HEK293 (cell line): ENCODE data around the gene NOL4L.
A peak's percentile ranks its signal among the peaks of the same experiment; 100 is the strongest.

Experiments
- CTCF ChIA-PET: fragments of 350-600 bp; formaldehyde crosslinking; extraction: SDS; loops from one replicate; lab custom pipeline; 2021; ENCODE audit warnings: antibody characterized with exemption; lab: Yijun Ruan, JAX
- POLR2A ChIA-PET: fragments of 300-600 bp; formaldehyde crosslinking; extraction: SDS; loops from one replicate; lab custom pipeline; 2020; ENCODE audit warnings: antibody characterized with exemption, inconsistent platforms; lab: Yijun Ruan, JAX
- H3K27ac ChIP-seq: fragments of 200-500 bp; sonication (Bioruptor generic); 2 replicates; pipeline ENCODE4 v1.5.1; 2014; ENCODE audit warnings: low read depth, low read length, control low read depth, inconsistent platforms; ENCODE audit errors: extremely low read depth
- H3K36me3 ChIP-seq, 2 experiments: fragments of 200-500 bp in 1 of 2; sonication (Bioruptor generic) in 1 of 2; 1 replicate in 1 of 2; 2 replicates in 1 of 2; pipeline ENCODE4 v1.5.1; 2014 to 2017; ENCODE audit warnings: inconsistent platforms in 2 of 2, low read length in 2 of 2; ENCODE audit not compliant: control insufficient read depth in 2 of 2, insufficient read depth in 1 of 2
- H3K4me1 ChIP-seq: fragments of 200-500 bp; sonication (Bioruptor generic); 2 replicates; pipeline ENCODE4 v1.5.1; 2014; ENCODE audit warnings: mild to moderate bottlenecking, low read length, inconsistent platforms; ENCODE audit not compliant: control insufficient read depth, insufficient read depth
- H3K4me3 ChIP-seq: 2 replicates; pipeline ENCODE4 v1.5.1; 2011; ENCODE audit warnings: low read depth, mild to moderate bottlenecking, control low read depth, low read length, moderate library complexity
- H3K9me3 ChIP-seq: fragments of 200-500 bp; sonication (Bioruptor generic); 2 replicates; pipeline ENCODE4 v1.5.1; 2014; ENCODE audit warnings: low read depth, low read length, inconsistent platforms; ENCODE audit not compliant: control insufficient read depth, insufficient read depth
- EGR2 ChIP-seq: fragments of 450-650 bp; formaldehyde crosslinking; IDR thresholded peaks from 2 replicates; pipeline ENCODE4 v1.5.1; 2016; ENCODE audit warnings: low read depth, missing biosample characterization, missing genetic modification characterization
- GFI1B ChIP-seq: fragments of 450-650 bp; formaldehyde crosslinking; IDR thresholded peaks from 2 replicates; pipeline ENCODE4 v1.5.1; 2016; ENCODE audit warnings: missing biosample characterization, missing genetic modification characterization
- GLIS1 ChIP-seq: fragments of 450-650 bp; formaldehyde crosslinking; IDR thresholded peaks from 2 replicates; pipeline ENCODE4 v1.5.1; 2016; ENCODE audit warnings: missing biosample characterization, missing genetic modification characterization
- GLIS2 ChIP-seq: fragments of 450-650 bp; formaldehyde crosslinking; IDR thresholded peaks from 2 replicates; pipeline ENCODE4 v1.5.1; 2016; ENCODE audit warnings: missing biosample characterization, missing genetic modification characterization
- KLF17 ChIP-seq: fragments of 450-650 bp; formaldehyde crosslinking; IDR thresholded peaks from 2 replicates; pipeline ENCODE4 v1.5.1; 2016; ENCODE audit warnings: missing biosample characterization, missing genetic modification characterization
- ZBTB1 ChIP-seq: fragments of 450-650 bp; formaldehyde crosslinking; IDR thresholded peaks from 2 replicates; pipeline ENCODE4 v1.5.1; 2016; ENCODE audit warnings: missing biosample characterization, missing genetic modification characterization
- ZBTB8A ChIP-seq: fragments of 450-650 bp; formaldehyde crosslinking; IDR thresholded peaks from 2 replicates; pipeline ENCODE4 v1.5.1; 2016; ENCODE audit warnings: missing biosample characterization, missing genetic modification characterization
- ZFHX2 ChIP-seq: fragments of 450-650 bp; formaldehyde crosslinking; conservative IDR thresholded peaks from 2 replicates; pipeline ENCODE4 v1.5.1; 2016; ENCODE audit warnings: missing biosample characterization, missing genetic modification characterization
- ZIC2 ChIP-seq: fragments of 450-650 bp; formaldehyde crosslinking; IDR thresholded peaks from 2 replicates; pipeline ENCODE4 v1.5.1; 2016; ENCODE audit warnings: missing biosample characterization, missing genetic modification characterization
- ZNF157 ChIP-seq: fragments of 450-650 bp; formaldehyde crosslinking; IDR thresholded peaks from 2 replicates; pipeline ENCODE4 v1.5.1; 2016; ENCODE audit warnings: missing biosample characterization, missing genetic modification characterization
- ZNF561 ChIP-seq: fragments of 450-650 bp; IDR thresholded peaks from 2 replicates; pipeline ENCODE4 v1.5.1; 2018; ENCODE audit warnings: missing biosample characterization, missing genetic modification characterization, borderline replicate concordance
- ZNF629 ChIP-seq: fragments of 450-650 bp; formaldehyde crosslinking; IDR thresholded peaks from 2 replicates; pipeline ENCODE4 v1.5.1; 2017; ENCODE audit warnings: missing biosample characterization, missing genetic modification characterization
- ZNF660 ChIP-seq: fragments of 450-650 bp; IDR thresholded peaks from 2 replicates; pipeline ENCODE4 v1.5.1; 2018; ENCODE audit warnings: missing biosample characterization, mild to moderate bottlenecking, missing genetic modification characterization
- ZSCAN16 ChIP-seq: fragments of 450-650 bp; formaldehyde crosslinking; IDR thresholded peaks from 2 replicates; pipeline ENCODE4 v1.5.1; 2016; ENCODE audit warnings: missing biosample characterization, missing genetic modification characterization
- TF ChIP-seq, protein P1 (sequence below): fragments of 450-650 bp; formaldehyde crosslinking; IDR thresholded peaks from 2 replicates; pipeline ENCODE4 v1.5.1; 2016; ENCODE audit warnings: missing biosample characterization, missing genetic modification characterization, low read depth

NOL4L gene

GRCh38 chr20:32560482-32560988 lies 24.6 kb downstream of the NOL4L start:
- Histone ChIP-seq H3K4me1 (peaks cover 6% of the 10 kb centered on the region), H3K36me3 (no peaks in the 10 kb centered on the region), H3K4me3 (no peak overlapping the region), H3K27ac (no peak overlapping the region; the same call in 1 of the 2 replicates), H3K9me3 (no peaks in the 10 kb centered on the region)
- POLR2A ChIA-PET = no interaction called here
- CTCF ChIA-PET = no interaction called here
- TF ChIP-seq ZBTB1 (tag by site-specific recombination) = no peak
- peak; percentile 33; the same call in 1 of the 2 replicates for TF ChIP-seq ZIC2 (tag by site-specific recombination)
- peak; percentile 52 for TF ChIP-seq GLIS1 (tag by site-specific recombination)

- CTCF ChIA-PET = interaction anchor here (0.6 kb wide), 1 partner anchor 10 kb away, joined by 5 read pairs; no protein-coding TSS in a partner anchor
- no peak for TF ChIP-seq ZNF157 (tag by site-specific recombination)
- no peak for TF ChIP-seq GFI1B (tag by site-specific recombination)
- TF ChIP-seq ZNF629 (tag by site-specific recombination) = no peak
- no peak for TF ChIP-seq ZNF561 (tag by site-specific recombination)
- peak; percentile 69; the same call in 1 of the 2 replicates for TF ChIP-seq KLF17 (tag by site-specific recombination)
- TF ChIP-seq ZFHX2 (tag by site-specific recombination) = peak; percentile 93
- TF ChIP-seq GLIS2 (tag by site-specific recombination) = peak; percentile 78
- TF ChIP-seq ZNF660 (tag by site-specific recombination) = no peak
- TF ChIP-seq ZIC2 (tag by site-specific recombination) = 0 out of 2 replicates have a peak, but pooled peaks have one; percentile 17
- peak; percentile 80 for TF ChIP-seq GLIS1 (tag by site-specific recombination)
- peak; percentile 43; the same call in 1 of the 2 replicates for TF ChIP-seq ZBTB8A (tag by site-specific recombination)
- peak; percentile 93 for TF ChIP-seq EGR2 (tag by site-specific recombination)
- H3K36me3 ChIP-seq = no peaks in the 10 kb centered on the region
- H3K9me3 ChIP-seq = no peaks in the 10 kb centered on the region
- H3K4me1 ChIP-seq = peaks cover 6% of the 10 kb centered on the region
- H3K27ac ChIP-seq = no peak overlapping the region
- POLR2A ChIA-PET = no interaction called here
- H3K4me3 ChIP-seq = no peak overlapping the region
These were observed 25.3 kb downstream of the NOL4L start for GRCh38 chr20:32559753-32560380.

DNA sequence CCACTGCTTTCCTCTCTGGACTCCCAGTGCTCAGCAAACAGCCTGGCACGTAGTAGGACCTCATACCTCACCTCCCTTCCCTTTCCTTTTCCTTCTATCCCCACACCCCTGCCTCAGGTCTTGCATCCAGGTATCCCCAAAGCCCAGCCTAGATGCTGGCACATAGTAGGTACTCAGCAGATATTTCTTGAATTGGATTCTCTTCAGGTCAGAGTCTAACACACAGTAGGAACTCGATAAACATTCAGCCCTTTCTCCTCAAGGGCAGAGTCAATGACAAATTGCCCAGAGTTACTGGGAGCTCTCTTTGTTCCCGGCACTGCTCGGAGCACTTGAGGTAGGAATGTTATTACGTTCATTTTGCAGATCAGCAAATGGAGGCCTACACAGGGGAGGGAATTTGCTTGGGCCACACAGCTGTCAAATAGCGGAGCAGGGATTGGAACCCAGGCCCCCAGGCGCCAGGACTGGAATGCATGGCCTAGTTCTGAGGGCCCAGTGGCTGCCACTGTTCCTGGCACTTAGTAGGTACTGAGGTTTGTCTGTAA lies 25.9 kb downstream of the NOL4L start:
- H3K27ac ChIP-seq = no peak overlapping the region
- no peaks in the 10 kb centered on the region for H3K36me3 ChIP-seq
- no peak overlapping the region for H3K4me3 ChIP-seq
- CTCF ChIA-PET = interaction anchor here (0.6 kb wide), 1 partner anchor 9 kb away, joined by 5 read pairs; no protein-coding TSS in a partner anchor
- peaks cover 6% of the 10 kb centered on the region for H3K4me1 ChIP-seq
- TF ChIP-seq, protein P1, sequence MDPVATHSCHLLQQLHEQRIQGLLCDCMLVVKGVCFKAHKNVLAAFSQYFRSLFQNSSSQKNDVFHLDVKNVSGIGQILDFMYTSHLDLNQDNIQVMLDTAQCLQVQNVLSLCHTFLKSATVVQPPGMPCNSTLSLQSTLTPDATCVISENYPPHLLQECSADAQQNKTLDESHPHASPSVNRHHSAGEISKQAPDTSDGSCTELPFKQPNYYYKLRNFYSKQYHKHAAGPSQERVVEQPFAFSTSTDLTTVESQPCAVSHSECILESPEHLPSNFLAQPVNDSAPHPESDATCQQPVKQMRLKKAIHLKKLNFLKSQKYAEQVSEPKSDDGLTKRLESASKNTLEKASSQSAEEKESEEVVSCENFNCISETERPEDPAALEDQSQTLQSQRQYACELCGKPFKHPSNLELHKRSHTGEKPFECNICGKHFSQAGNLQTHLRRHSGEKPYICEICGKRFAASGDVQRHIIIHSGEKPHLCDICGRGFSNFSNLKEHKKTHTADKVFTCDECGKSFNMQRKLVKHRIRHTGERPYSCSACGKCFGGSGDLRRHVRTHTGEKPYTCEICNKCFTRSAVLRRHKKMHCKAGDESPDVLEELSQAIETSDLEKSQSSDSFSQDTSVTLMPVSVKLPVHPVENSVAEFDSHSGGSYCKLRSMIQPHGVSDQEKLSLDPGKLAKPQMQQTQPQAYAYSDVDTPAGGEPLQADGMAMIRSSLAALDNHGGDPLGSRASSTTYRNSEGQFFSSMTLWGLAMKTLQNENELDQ (tag by site-specific recombination) = no peak
- 0 out of 2 replicates have a peak, but pooled peaks have one; percentile 35 for TF ChIP-seq ZSCAN16 (tag by site-specific recombination)
- no peaks in the 10 kb centered on the region for H3K9me3 ChIP-seq
- POLR2A ChIA-PET = no interaction called here
